Embryonic facial prominence (tissue), 1 donor: Measurements from ENCODE around the gene ELMO1.

Experiments
- DNase-seq: peaks from one replicate; pipeline ENCODE4 v3.0.0-alpha.2; 2016; ENCODE audit errors: extremely low spot score

The ELMO1 gene

DNA sequence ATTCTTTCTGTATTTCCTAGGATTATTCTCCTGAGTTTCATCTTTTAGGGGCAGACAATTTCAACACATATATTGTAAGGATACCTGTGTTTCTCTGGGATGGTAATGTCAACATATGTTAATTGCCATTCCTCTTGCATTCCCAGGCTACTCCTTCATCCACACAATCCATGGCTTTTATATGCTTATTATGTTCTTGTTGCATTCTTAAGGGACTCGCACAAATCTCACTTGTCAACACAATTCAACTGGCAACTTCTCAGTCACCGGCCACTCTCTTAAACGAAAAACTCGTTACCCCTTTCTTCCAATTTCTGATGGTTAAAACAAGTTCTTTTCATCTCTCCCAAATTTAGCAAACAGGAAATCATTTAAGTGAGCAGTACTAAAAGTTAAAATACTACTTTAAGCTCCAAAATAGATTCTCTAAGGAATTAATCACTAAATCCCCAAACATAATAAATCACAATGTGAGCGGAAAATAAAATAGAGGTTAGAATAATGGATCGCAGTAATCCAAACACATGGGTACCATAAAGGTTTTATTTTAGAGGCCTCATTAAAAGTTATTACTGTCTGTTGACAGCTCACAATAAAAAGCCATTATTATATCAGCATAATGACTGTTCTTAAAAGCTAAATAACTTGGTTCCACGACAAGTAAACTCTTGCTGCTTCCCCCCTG lies 223.2 kb downstream of the ELMO1 start:
- no peak for DNase-seq

DNA sequence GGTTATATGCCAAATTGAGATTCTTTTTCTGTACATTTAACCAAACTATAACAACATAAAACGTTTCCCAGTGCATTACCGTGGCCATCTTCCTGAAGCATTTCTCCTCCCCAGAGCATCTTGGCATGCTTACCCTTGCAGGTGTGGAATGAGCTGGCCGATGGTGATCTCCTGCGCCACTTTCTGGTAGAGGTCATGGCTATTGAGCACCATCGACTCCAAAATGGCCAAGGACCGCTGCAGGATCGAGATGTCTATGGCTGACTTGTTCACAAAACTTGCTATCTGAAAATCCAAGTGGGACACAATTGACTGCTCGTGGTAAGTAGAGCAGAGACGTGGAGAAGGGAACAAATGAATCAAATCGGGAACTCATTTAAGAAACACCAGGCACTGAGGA lies 223.9 kb downstream of the ELMO1 start:
- no peak for DNase-seq

DNA sequence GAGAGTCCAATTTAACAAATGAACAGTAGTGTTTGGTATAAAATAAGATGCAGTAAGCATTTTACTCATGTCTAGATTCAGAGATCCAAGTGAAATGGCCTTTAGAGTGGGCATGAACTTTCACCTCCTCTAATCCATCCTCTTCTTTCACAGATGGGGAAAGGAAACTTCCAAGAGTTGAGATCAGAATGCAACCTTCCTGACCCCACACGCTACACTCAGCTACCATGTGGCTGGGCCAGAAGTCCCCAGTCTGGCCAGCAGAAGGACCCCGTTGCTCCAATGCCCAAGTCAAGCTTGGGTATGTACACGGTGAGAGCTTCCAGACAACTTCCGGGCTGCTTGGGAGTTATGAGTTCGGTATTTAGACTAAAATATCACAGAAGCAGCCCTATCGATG lies 228.0 kb downstream of the ELMO1 start:
- DNase-seq: no peak

DNA sequence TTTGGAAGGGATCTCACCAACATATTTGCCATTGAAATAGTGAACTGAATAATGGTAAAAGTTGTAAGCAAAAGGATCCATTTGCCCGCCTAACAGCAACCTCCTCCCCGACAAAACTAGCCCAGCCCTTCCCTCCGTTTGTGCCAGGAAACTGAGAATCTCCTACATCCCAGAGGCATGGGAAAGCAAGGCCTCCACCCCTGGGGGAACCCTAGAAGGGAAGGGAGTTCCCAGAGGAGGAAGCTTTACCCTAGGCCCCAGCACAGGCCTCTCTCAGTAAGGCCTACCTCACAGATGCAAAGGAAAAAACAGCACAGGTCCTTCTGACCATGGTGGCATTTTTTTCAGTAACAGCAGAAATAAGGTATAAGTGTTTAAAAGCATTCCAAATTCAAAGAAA lies 229.7 kb downstream of the ELMO1 start:
- no peak for DNase-seq

DNA sequence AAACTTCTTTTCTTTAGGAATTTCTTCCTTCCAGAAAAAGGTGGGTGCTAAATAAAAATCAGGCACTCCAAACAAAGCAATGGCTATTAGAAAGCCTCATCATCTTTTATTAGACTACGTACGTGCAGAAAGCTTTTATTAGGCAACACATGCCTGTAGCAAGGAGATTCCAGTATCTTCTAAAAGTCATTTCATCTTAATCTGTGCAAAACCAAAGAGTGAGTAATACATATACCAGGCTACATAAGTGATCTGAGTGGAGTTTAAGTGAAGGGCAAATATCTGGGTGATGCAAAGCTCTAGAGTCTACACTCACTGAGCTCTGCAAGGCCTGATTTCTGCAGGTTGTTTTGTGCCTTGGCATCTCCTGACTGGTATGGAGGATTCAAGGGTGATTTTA lies 231.7 kb downstream of the ELMO1 start:
- no peak for DNase-seq

DNA sequence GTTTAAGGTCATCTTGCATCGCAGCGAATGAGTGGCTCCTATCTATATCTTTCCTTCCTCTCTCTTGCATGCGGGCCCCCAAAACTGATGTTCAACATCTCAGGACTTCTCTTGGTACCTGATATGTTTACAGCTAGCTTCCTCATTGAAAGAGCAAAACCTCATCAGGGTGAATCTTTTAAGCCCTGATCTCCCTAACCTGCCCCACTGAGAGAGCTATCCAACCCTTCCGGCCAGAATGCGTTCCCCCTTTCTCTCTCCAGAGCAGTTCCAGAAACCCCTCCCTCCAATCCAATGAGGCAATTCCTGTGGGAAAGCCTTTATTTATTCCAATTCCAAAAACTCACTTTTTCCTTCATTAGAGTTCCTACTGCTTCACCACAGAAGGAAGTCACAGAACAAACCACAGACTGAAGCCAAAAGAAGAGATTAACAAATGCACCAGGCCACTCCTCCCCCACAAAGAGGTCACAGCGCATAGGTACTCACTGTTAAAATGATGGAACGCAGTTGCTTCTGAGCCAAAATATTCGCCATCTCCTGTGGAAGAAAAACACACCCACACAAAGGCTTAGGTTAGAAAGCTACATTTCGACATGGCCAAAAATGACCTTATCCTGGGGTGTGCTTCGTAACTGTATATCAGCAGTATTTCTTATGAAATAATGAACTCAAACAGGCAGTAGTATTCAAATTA lies 232.4 kb downstream of the ELMO1 start:
- DNase-seq: no peak

DNA sequence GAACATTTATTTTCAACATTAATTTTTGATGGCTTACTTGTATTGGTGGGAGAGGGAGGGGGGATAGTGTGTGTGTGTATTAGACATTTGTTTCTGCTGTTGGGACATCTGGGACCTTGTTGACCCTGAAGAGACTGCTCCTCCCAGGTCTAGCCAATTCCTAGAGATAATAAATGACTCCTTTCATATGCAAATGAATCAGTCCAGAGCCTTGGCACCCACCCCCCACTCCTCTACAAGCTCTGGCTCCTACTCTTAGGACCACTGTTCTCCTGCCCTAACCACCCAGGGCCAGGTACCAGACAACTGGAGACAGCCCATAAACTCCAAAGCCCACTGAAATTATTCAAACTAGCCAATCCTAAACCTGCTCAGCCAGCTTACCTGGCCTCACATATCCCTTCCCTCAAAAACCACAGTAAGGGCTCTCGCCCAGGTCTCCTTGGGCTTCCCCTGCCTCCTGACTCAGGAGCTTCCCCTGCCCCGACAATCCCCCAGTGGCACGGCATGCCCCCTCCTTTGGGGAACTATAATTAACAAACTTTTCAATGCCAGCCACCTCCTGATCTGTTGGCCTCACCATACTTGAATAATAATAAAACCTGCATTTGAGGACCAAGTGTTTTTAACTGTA lies 233.3 kb downstream of the ELMO1 start:
- DNase-seq: no peak

DNA sequence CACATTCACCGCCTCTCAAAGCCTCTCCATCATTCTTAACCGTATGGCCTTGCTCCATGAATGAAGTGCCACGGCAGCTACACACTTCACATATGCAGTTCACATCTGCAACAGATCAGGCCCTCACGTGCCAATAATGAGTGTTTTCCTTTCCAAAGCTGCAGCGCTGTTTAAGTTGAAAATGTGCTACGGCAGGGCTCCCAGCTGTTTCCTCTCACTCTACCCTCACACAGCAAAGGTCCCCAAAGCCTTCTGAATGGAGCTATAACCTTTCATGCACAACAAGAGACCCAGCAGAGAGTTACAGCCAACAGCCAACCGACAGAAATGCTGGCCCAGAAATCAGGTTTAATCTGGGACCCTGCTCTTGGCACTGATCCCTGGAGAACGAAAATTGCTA lies 236.1 kb downstream of the ELMO1 start:
- DNase-seq: peak; percentile 57

DNA sequence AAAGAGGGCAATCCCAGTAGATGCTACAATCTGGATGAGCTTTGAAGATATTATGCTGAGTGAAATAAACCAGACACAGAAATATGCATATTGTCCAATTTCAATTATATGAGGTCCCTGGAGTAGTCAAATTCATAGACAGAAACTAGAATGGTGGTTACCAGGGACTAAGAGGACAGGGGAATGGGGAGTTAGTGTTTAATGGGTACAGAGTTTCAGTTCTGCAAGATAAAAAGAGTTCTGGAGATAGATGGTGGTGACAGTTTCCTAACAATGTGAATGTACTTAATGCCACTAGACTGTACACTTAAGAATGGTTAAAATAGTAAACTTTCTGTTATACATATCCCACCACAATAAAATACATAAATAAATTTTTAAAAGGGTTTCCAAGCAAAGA lies 236.6 kb downstream of the ELMO1 start:
- no peak for DNase-seq

DNA sequence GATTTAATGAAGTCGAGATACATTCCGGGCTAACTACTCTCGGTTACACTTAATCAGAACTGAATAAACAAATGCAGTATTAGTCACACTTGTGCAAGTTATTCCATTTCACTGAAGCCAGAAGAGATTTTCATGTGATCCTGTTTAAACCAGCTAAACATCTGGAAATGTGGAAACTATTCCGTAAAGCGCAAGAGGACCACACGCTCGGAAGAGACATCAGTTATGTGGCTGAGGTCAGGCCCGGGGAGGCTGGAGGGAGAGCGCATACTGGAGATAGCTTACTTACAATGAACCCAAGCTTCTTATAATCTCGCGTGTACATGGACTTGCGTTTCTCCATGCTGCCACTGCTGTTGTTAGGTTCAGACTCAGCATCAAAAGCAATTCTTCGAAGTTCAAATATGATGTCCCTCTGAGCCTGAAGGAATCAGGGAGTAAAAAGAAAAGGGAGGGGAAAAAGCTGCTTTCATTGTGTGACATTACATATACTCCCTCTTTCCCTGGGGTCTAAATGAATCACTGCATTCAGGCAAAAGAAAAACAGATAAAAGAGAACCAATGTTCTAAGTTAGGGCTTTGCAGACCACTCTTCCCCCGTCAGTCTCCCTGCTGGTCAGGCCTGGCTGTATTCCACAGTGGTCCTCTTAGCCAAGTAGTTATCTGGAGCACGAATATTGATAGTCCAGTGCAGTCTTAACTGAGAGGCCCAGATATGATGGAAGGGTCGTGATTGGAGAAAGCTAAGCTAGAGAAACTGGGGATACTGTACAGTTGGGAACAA lies 237.4 kb downstream of the ELMO1 start:
- peak; percentile 66 for DNase-seq

DNA sequence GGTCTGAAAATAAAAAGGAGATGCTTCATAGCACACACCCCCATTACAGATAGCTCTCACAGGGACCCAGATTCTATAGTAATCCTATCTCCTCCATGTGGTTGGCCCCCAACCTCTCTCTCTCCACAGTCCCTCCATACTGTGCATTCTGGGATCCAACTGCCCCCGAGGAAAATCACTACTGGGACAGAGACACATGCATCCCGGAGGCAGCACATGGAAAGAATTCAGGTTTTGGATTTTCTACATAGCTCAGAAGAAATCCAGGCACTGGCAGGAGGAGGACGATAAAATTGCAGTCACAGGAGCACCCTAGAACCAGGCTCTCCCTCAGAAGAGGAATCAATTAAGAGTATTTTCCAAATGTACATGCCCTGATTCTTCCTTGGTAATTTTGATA lies 239.5 kb downstream of the ELMO1 start:
- no peak for DNase-seq

DNA sequence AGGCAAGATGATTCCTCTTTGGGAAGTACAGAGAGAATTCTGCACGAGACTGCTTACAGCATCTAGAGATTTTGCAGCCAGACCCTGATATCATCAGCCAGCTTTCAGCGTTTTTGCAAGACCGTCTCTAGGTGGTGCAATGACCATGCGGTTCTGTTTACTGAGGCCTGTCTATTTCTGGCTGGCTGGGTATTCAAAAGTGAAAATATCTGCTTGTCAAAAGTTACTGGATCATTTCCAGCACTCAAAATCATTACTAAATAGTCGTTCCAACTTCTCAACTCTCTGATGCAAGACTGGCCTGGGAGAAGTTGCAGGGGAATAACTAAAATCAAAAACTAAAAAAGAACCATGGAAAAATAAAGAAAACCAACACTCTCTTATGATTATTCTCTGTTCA lies 240.1 kb downstream of the ELMO1 start:
- peak; percentile 82 for DNase-seq

DNA sequence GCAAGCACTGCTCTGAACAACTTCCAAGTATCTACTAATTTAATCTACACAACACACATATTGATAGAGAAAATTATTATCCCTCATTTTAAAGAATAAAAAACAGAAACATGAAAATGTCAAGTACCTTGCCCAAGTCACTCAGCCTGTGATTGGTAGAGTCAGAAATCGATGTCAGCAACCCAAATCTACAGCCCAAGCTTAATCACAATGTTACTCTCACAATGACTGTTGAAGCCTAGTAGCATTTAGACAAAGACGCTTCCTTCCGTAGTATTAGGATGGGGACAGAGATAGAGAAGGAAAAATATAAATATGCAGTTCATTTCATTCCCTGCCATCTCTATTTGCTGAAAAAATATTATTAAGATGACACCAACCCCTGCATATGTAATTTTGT lies 242.5 kb downstream of the ELMO1 start:
- DNase-seq: no peak

DNA sequence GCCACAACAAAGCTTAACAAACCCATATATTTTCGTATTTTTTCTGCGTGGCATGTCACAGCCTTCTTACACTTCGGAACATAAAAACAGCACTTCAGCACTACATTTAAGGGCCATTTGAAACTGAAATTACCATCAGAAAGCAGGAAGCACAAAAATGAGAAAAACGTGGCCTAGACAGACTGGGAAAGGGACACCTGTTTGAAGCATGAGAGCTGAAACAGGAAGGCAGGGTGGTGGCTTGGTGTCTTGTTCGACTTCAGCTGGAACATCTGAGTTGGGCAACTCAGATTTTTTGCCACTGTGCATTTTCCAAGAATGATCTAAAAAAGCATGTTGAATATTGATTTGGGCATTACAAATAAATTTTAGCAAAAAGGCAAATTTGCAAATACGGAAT lies 243.2 kb downstream of the ELMO1 start:
- DNase-seq: no peak

DNA sequence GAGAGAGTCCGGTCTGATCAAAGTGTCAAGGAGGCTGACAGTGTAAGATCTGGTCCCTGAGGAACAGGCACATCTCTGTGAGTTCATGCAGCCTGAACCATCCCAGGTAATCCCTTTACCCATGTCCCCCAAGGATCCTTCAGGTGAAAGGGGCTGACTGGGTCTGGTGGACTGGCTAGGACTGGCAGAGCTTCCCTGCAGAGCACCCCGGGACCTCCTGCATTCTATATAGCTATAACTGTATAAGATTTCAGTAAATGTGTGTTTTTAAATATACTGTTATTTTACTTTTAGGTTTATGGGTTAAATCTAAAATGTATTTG lies 246.8 kb downstream of the ELMO1 start:
- no peak for DNase-seq

DNA sequence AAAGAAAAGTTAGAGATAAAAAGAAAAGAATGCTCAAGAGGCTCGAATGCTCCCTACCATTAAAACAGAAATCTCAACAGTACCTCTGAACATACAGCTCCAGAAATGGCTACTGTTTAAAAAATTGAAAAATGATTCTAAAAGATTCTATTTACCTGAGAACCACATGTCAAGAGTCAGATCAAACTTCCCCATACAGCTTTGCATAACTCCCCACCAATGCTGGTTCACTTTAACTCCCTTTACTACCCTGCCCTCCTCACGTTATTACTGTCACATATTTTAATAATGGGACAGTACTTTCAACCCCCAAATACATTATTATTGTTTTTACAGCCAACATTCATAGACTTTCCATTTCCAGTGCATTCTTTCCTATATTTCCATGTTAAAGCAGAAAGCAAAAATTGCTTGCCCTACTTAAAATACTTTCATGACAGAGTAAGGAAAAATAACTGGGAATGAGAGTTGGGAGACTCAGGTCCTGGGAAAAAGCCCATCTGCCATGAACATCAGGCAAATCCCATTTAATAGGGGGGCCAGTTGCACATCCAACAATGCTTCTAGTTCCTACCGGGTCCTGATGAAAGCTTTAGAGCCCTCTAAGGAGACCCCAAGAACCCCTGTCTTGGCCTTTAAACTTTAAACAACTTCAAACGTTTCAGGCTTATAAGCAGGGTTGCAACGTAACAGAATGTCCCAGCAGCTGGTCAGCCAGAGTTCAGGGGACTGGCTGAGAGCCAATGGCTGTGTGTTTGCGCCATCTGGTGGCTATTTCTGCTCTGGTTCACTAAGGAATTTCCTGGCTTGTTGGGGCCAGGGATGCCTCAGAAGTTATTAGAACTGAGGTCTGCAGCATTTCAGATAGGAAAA lies 247.4 kb downstream of the ELMO1 start:
- DNase-seq: no peak

DNA sequence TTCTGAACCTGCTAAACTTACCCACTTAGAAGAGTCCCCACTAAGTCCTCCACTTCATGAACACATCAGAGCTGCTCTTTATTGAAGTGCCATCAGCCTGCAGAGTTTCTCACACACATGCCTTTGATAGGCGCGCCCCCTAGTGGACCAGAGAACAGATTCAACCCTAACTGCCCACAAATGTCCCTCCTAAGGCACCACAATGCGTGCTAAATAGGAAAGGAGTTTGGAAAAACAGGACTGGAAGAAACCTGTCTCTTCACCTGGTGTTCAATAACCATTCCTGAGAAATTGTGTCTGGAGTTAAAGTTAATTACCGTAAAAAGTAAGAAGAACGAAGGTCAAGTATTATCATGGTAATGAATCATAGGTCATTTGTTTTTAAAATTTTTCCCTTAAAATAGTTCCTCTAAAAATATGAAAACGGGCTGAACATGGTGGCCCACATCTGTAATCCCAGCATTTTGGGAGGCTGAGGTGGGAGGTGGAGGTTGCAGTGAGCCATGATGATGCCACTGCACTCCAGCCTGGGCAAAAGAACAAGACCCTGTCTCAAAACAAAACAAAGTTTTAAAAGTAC lies 249.7 kb downstream of the ELMO1 start:
- DNase-seq: peak; percentile 39

DNA sequence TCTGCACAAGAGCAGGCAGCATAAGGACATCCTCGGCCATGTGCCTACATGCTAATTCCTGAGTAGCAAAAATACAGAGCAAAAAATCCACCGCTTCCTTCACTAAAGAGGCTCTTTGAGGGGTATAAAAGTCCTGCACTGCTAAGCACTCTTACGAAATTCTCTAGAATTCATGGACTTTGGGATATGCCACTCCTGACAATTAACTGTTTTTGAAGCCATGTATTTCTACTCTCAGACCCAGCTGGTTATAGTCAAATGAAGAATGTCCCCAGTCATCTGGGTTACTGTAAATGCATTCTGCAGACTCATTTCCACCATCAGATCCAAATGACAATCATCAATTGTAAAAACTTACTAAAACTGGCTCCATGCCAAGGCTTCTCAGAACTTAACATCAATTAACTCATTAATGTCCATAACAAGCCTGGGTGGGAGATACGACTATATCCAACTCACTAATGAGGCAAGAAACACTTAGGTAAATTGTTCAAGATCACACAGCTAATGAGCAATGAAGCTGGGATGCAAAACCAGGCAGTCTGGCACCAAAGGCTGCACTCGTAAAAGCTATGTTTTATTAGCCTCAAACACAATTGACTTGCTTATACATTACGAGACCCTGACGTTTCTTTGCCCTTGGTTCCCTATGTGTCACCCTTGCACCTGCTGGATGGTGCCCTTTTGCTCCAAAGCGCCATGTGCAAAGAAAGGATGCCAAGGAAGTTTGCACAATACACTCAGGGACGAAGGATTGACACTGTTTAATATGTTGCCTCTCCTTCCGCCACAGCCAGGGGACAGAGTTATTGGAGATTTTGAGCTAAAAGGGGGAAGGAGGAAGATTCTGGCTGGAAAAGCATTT lies 250.4 kb downstream of the ELMO1 start:
- no peak for DNase-seq

DNA sequence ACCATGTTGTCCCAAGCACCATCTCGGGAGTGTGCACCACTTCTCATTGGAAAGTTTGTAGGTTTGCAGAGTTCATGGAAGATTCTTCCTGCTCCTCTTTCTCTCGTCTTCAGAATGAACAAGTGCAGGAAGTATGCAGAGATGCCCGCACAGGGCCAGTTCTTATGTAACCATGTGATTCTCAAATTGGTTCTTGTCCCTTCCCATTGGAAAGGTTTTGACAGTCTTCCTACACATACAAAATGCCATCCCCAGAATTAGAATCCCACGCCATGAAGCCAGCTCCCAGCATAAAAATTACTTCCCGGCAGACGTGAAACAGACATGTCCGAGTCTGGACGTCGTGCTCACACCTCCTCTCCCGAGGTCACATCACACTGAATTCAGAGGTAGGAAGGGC lies 251.6 kb downstream of the ELMO1 start:
- DNase-seq: no peak

DNA sequence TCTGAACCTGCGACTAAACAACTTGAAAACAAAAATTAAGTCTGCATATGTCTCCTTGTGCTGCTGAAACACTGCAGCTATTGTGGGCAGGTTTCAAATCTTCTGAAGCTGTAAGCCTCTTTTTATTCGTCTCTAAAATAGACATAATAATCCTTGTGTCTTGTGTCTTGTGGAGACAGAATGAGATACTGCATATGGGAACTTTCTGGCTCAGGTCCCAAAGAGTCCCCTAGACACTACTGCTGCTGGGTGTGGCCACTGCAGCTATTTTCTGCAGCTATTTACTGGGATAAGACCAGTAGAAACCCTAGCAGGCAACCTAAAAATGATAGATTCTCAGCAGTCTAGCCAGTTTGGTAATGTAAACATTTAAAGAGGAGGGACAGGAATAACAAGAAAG lies 252.0 kb downstream of the ELMO1 start:
- no peak for DNase-seq
